Measurements from ENCODE around the gene ANAPC7.

DNA sequence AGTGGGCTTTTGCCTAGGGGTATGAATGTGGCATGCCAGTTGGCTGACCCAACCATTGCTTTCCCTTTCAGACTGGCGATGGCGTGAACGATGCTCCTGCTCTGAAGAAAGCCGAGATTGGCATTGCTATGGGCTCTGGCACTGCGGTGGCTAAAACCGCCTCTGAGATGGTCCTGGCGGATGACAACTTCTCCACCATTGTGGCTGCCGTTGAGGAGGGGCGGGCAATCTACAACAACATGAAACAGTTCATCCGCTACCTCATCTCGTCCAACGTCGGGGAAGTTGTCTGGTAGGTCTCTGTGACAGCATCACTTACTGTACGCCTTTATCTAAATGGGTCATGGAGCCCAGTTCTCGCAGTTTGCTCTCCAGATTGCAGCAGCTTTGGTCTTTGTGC lies 61.4 kb downstream of the ANAPC7 start:
- TF ChIP-seq, protein P1, sequence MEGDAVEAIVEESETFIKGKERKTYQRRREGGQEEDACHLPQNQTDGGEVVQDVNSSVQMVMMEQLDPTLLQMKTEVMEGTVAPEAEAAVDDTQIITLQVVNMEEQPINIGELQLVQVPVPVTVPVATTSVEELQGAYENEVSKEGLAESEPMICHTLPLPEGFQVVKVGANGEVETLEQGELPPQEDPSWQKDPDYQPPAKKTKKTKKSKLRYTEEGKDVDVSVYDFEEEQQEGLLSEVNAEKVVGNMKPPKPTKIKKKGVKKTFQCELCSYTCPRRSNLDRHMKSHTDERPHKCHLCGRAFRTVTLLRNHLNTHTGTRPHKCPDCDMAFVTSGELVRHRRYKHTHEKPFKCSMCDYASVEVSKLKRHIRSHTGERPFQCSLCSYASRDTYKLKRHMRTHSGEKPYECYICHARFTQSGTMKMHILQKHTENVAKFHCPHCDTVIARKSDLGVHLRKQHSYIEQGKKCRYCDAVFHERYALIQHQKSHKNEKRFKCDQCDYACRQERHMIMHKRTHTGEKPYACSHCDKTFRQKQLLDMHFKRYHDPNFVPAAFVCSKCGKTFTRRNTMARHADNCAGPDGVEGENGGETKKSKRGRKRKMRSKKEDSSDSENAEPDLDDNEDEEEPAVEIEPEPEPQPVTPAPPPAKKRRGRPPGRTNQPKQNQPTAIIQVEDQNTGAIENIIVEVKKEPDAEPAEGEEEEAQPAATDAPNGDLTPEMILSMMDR (IDR thresholded peaks at IDR 0.05) = no peak
- TF ChIP-seq POLR2A (IDR thresholded peaks at IDR 0.05) = no peak

All from body of pancreas (tissue), 4 donors.